Large intestine (tissue), 3 donors: ENCODE results near the gene ZNF641. TPM values are rescaled to one million over a fixed set of nuclear protein-coding genes. Genes with fewer than 3 reads are reported as not detected.

ENCODE experiments used
- DNase-seq, 2 donors: peaks; one replicate each; pipeline versions ENCODE4 v3.0.0 to v3.0.0-alpha.2; 2013
- H3K27ac ChIP-seq: one replicate; pipeline ENCODE4 v1.5.1; 2013; ENCODE audit warnings: low read length
- H3K27me3 ChIP-seq: 2 replicates; pipeline ENCODE4 v1.6.1; 2013; ENCODE audit warnings: low read length; ENCODE audit not compliant: control insufficient read depth, insufficient read depth
- H3K36me3 ChIP-seq: 2 replicates; pipeline ENCODE4 v1.6.1; 2013; ENCODE audit warnings: low read length; ENCODE audit not compliant: control insufficient read depth, insufficient read depth
- H3K4me1 ChIP-seq: one replicate; pipeline ENCODE4 v1.6.1; 2013; ENCODE audit warnings: low read length; ENCODE audit not compliant: control insufficient read depth, insufficient read depth
- H3K4me3 ChIP-seq: one replicate; pipeline ENCODE4 v1.5.1; 2013; ENCODE audit warnings: low read length
- H3K9me3 ChIP-seq: one replicate; pipeline ENCODE4 v1.6.1; 2013; ENCODE audit warnings: mild to moderate bottlenecking, low read depth, low read length, moderate library complexity; ENCODE audit not compliant: control insufficient read depth
- WGBS: methylation state at CpG from one replicate; pipeline ENCODE4 v1.1.5; 2013; ENCODE audit warnings: low lambda C conversion rate; ENCODE audit not compliant: insufficient coverage; 5-methylcytosine and 5-hydroxymethylcytosine counted together
- polyA plus RNA-seq: library from polyadenylated mRNA; unstranded; fragments of 120-200 nt; gene quantifications from one replicate; pipeline ENCODE4 v1.2.1, GENCODE V29; 2013

The ZNF641 gene
- polyA plus RNA-seq, 1 donor, result 23.0 TPM

DNA sequence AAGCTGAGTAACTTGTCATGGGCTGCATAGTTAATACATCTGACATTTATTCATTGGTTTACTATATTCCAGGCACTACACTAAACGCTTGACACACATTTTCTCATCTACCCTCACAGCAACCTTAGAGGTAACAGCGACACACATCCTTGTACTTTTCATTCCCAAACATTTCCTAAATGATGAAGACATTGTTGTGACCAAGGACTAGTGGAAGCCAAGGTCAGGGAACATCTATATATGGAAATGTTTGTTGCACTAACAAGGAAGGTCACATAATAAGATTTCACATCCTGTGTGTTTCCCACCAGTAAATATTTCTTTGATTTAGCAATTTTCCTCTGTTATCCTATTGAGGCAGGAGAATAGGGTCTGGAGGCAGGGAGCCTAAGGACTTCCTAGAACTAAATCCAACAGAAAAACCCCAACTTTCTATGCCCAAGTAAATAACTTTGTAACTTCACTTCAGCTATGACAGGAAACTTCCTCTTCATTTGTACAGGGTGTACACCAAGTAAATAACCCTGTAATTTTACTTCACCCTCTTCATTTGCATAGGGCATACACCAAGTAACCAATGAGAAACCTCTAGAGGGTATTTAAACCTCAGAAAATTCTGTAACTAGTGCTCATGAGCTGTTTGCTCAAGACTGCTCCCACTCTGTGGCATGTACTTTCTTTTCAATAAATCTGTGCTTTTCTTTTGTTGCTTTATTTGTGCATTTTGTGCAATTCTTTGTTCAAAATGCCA, 48.4 kb downstream of the ZNF641 start:
- H3K4me3 ChIP-seq, result no peak overlapping the region
- H3K9me3 ChIP-seq, result no peaks in the 10 kb centered on the region
- 75% methylated on average over 2 of the region's 2 CpGs for WGBS
- peaks cover 4% of the 10 kb centered on the region for H3K27me3 ChIP-seq
- no peak for DNase-seq
- H3K4me1 ChIP-seq, result no peaks in the 10 kb centered on the region
- H3K36me3 ChIP-seq, result no peaks in the 10 kb centered on the region
- no peak overlapping the region for H3K27ac ChIP-seq

DNA sequence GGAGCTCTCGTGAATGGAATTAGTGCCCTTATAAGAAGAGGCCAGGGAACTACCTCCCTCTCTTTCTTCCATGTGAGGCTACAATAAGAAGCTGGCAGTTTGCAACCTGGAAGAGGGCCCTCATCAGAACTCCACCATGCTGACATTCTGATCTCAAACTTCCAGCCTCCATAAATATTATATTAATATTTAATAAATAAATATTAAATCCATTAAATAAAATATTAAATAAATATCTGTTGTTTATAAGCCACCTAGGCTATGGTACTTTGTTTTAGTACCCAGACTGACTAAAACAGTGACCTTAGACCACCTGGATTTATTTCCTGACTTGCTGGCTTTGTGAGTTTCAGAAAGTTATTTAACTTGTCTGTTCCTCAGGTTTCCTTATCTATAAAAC, 49.9 kb downstream of the ZNF641 start:
- no peak for DNase-seq
- WGBS, result no CpG with 5 or more reads among the region's 1 CpG
- Histone ChIP-seq H3K9me3 (no peaks in the 10 kb centered on the region), H3K4me1 (peaks cover 2% of the 10 kb centered on the region), H3K4me3 (no peak overlapping the region), H3K27ac (no peak overlapping the region), H3K36me3 (no peaks in the 10 kb centered on the region), H3K27me3 (peaks cover 4% of the 10 kb centered on the region)

DNA sequence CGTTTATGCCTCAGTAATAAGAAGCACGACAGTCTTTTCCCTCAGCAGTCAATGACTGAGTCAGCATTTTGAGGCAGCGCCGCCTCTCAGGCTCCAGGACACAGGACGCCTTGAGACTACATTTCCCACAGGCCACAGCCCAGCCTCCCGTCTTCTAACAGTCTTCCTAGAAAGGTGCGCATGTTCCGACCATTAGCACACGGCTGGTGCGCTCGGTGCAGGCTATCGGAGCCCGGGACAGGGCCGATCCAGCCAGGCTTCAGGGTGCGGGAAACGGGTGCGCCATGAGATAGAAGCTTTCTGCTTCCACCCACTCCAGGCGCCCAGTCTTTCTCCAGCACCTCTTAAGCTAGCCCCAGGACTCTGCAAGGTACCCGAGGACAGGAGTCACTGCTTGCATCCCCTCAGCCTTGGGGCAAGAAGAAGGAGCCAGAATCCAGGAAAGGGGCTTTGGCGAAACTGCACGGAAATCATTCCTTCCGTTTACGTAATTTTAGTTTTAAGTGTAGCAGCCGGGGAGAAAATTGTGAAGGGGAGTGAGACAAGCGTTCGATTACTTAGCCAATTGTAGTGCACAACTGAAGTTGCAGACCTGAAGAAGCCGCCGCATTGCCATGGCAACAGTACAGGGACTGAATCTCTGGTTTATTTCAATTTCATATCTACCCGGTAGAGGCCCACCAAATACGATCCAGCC, 54.0 kb downstream of the ZNF641 start:
- Histone ChIP-seq H3K36me3 (no peaks in the 10 kb centered on the region), H3K27me3 (peaks cover 4% of the 10 kb centered on the region), H3K4me3 (peak overlapping the region; percentile 51), H3K4me1 (peaks cover 2% of the 10 kb centered on the region), H3K27ac (no peak overlapping the region), H3K9me3 (no peaks in the 10 kb centered on the region)
- peak; percentile 80 to 89 for DNase-seq
- WGBS, result no CpG with 5 or more reads among the region's 30 CpGs

DNA sequence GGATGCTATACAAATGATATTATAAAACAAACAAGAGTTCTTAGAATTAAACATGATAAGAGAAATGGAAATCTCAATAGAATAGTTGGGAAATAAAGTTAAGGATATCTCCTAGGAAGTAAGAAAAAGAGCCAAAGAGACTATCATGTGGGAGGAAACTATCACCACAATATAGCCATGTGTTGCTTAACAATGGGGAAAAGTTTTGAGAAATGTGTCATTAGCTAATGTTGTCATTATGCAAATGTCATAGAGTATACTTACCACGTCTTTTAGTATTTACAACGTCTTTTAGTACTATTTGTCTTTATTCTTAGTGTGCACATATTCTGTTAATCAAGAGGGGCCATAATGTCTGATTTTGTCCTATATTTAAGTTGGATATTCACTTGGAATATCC, 58.7 kb downstream of the ZNF641 start:
- WGBS, result no CpG with 5 or more reads among the region's 2 CpGs
- no peak overlapping the region for H3K27ac ChIP-seq
- peaks cover under 1% of the 10 kb centered on the region for H3K4me1 ChIP-seq
- H3K36me3 ChIP-seq, result no peaks in the 10 kb centered on the region
- H3K9me3 ChIP-seq, result no peaks in the 10 kb centered on the region
- no peak overlapping the region for H3K4me3 ChIP-seq
- no peak for DNase-seq
- H3K27me3 ChIP-seq, result no peaks in the 10 kb centered on the region

DNA sequence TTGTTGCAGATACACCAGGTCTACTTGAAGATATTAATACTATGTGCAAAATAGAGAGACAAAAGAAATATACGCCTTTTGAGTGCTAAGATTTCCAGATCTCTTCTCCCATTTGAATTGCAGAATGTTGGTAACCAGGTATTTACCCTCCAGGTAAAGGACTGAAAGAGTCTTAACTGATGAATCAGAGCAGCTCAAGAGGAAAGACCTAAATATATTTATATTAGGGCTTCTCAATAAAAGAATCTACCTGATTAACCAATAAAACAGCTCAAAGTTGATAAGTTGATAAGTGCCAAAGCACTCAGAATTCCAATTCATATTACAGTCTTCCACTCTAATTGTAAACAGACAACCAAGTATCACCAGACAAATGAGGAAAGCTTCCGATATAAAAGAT, 59.2 kb downstream of the ZNF641 start:
- WGBS, result 100% methylated on average over 2 of the region's 2 CpGs
- Histone ChIP-seq H3K27ac (no peak overlapping the region), H3K36me3 (no peaks in the 10 kb centered on the region), H3K4me3 (no peak overlapping the region), H3K27me3 (no peaks in the 10 kb centered on the region), H3K4me1 (no peaks in the 10 kb centered on the region), H3K9me3 (no peaks in the 10 kb centered on the region)
- DNase-seq, result no peak

DNA sequence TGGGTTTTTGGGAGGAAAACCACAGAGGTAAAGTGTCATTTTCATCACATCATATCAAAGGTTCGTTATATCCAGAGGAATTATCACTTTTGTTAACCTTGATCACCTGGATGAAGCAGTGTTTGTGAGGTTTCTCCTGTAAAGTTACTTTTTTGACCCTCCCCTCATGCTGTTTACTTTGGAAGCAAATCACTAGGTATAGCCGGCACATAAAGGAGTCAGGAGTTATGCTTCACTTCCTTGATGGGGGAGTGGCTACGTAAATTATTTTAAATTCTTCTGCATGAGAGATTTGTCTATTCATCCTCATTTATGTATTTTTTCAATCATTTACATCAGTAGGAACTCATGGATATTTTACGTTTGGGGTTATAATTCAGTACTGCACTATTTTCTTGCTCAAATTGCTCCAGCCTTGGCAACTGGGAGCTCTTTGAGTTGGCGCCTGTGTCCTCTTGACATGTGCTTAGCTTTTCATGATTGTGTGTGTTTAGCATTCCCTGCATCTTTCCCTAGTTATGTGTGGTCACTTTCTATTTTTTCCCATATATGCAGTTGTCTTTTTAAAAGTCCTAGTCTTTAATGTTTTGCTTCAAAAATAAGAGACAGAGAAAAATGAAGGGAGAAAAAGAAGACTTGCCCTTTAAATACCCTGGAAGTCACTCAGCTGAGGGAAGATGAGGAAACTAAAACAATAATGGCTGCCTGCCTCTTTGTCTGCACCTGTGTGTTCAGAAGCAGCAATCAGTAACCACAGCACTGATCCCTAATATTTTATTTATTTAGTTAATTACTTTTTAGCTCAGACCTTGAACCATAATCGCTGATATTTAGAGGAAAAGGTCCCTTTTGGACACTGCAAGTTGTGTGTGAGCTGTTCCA, 62.1 kb downstream of the ZNF641 start:
- no peak for DNase-seq
- Histone ChIP-seq H3K4me3 (no peak overlapping the region), H3K4me1 (no peaks in the 10 kb centered on the region), H3K27ac (no peak overlapping the region), H3K9me3 (no peaks in the 10 kb centered on the region), H3K36me3 (no peaks in the 10 kb centered on the region), H3K27me3 (no peaks in the 10 kb centered on the region)
- 88% methylated on average over 1 of the region's 6 CpGs for WGBS

Other genes starting within 250 kb of the ZNF641 start
- 11.9 TPM for gene SENP1, start 244.8 kb downstream of the ZNF641 start, polyA plus RNA-seq
- gene PFKM, start 231.6 kb downstream of the ZNF641 start, polyA plus RNA-seq, result 41.9 TPM
- 30.6 TPM for gene ASB8, start 193.4 kb downstream of the ZNF641 start, polyA plus RNA-seq
- 3.3 TPM for gene CCDC184, start 167.3 kb downstream of the ZNF641 start, polyA plus RNA-seq
- gene OR10AD1, start 147.6 kb downstream of the ZNF641 start, polyA plus RNA-seq, result 0.37 TPM
- not detected for gene ANP32D, start 121.6 kb upstream of the ZNF641 start, polyA plus RNA-seq
- gene C12orf54, start 131.6 kb upstream of the ZNF641 start, polyA plus RNA-seq, result not detected
- gene OR8S1, start 174.7 kb upstream of the ZNF641 start, polyA plus RNA-seq, result not detected
- not detected for gene LALBA, start 219.1 kb upstream of the ZNF641 start, polyA plus RNA-seq